Coronary artery (tissue), 2 donors: ENCODE data around the gene TARBP2.

Source experiments
- DNase-seq: peaks from one replicate; pipeline ENCODE4 v3.0.0-alpha.2; 2017; ENCODE audit warnings: low spot score
- H3K27ac ChIP-seq, 2 donors: fragments of 200-600 bp; sonication (generic); one replicate each; pipeline ENCODE4 v1.5.1; 2016 to 2019
- H3K4me3 ChIP-seq: fragments of 200-600 bp; sonication (generic); 2 replicates; pipeline ENCODE4 v1.5.1; 2016; ENCODE audit warnings: mild to moderate bottlenecking, moderate library complexity
- TF ChIP-seq, protein P1 (sequence below): fragments of 200-600 bp; sonication (generic); IDR thresholded peaks from one replicate; pipeline ENCODE4 v1.5.1; 2019; ENCODE audit warnings: antibody characterized with exemption

The TARBP2 gene

DNA sequence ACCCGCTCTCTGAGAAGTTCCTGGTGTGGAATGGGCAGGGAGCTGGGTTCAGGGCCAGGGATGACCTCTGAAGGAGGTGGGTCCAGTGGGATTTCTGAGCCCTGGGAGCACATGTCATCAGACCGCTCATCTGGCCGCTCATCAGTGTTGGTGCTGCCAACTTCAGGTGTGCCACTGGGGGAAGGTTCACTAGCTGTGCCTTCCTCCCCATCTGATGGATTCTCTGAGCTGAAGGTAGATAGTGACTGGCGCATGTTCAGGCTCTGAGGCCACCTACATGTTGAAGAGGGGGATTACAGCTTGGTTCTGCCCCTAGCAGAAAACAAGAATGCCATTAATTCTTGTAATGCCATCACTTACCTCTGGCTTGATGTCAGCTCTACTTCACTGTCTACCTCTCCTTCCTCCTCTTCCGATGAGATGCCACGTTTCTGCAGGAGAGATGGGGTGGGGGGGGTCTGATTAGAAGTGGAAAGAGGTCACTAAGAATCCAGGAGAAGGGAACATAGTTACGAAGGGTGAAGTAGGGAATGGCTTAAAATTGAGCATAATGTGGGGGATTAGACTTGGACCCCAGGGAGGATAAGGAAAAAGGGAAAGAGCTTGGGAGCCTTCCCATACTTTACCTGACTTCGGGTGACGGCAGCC, 19.0 kb upstream of the TARBP2 start:
- no peak overlapping the region for H3K4me3 ChIP-seq
- TF ChIP-seq, protein P1, sequence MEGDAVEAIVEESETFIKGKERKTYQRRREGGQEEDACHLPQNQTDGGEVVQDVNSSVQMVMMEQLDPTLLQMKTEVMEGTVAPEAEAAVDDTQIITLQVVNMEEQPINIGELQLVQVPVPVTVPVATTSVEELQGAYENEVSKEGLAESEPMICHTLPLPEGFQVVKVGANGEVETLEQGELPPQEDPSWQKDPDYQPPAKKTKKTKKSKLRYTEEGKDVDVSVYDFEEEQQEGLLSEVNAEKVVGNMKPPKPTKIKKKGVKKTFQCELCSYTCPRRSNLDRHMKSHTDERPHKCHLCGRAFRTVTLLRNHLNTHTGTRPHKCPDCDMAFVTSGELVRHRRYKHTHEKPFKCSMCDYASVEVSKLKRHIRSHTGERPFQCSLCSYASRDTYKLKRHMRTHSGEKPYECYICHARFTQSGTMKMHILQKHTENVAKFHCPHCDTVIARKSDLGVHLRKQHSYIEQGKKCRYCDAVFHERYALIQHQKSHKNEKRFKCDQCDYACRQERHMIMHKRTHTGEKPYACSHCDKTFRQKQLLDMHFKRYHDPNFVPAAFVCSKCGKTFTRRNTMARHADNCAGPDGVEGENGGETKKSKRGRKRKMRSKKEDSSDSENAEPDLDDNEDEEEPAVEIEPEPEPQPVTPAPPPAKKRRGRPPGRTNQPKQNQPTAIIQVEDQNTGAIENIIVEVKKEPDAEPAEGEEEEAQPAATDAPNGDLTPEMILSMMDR, result no peak
- no peak for DNase-seq
- peak overlapping the region; percentile 14 to 60 for H3K27ac ChIP-seq

DNA sequence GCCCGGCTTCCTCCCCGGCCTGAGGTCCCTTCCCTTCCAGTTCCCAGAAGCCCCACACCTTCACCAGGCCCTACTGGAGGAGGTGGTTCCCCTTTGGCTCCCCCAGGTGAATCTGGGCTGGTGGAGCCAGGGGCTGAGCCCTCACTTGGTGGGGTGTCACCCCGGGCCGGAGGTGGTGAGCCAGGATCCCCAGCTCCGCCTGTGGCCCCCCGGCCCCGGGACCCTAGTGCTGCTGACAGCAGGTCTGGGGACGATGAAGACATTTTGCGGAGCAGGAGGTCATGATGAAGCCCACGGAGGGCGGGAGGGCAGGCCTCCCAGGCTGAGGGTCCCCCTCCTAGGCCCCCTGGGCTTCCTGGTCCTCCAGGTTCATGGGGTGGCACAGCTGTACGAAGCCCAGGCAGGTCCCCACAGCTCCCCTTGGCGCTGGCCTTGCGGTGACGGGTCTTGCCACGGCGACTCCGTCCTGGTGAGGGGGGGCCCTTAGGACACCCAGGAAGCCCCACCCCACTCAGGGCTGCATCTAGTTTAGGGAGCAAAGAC, 18.4 kb upstream of the TARBP2 start:
- Histone ChIP-seq H3K27ac (peak overlapping the region; percentile 14 to 60), H3K4me3 (no peak overlapping the region)
- TF ChIP-seq, protein P1, result no peak
- no peak for DNase-seq

DNA sequence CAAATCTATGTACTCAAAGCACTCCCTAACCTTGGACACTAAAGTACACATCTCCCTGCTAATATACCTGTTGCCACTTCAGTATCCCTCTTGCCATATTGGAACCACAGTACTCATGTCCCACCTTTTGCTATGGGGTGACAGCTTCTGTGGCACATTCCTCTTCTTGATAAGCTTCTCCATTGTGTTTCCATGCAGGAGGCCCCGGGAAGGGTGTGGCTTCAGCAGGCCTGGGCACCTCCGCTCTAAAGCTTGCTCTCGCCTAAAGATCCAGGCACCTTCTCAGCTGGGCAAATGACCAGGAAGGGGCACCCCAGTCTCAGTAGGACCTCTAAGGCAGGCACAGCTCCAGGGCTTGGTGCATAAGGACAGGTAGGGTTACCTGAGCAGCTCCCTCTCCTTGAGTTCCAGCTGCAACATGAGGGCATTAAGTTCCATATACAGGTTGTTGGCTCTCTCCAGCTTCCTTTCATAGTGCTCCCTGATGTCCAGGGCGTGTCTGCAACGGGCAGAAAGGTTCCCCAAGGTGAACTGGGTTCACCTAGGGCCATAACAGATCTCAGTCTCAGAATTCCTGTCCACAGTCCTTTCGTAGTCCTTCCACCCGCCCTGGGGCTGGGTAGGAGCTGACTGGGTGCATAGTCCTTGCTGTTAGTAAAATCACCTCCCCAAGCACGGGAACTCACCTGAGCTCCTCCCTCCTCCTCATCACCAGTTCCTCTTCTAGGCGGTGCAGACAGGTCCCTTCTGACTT, 17.7 kb upstream of the TARBP2 start:
- no peak for DNase-seq
- Histone ChIP-seq H3K4me3 (no peak overlapping the region), H3K27ac (peak overlapping the region in 1 of 2 donors; percentile 60)
- TF ChIP-seq, protein P1, result no peak

DNA sequence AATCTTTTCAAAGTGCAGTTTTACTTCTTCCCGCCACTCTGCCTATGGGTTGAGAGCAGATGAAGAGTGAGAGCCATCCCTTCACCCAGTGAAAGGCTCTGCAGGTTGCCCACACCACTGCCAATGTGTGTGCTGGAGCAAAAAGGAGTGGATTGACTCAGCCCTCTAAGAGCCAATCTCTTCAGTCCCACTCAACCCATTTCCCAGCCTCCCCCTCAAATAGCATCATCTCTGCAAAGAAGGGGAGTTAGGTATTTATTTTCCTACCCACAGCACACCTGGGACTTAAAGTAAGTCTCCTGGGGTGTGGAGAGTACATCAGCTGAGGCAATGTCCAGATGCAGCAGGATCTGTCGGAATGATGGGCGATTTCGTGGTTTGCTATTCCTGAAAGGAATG, 17.1 kb upstream of the TARBP2 start:
- Histone ChIP-seq H3K4me3 (no peak overlapping the region), H3K27ac (no peak overlapping the region)
- TF ChIP-seq, protein P1, result no peak
- no peak for DNase-seq

DNA sequence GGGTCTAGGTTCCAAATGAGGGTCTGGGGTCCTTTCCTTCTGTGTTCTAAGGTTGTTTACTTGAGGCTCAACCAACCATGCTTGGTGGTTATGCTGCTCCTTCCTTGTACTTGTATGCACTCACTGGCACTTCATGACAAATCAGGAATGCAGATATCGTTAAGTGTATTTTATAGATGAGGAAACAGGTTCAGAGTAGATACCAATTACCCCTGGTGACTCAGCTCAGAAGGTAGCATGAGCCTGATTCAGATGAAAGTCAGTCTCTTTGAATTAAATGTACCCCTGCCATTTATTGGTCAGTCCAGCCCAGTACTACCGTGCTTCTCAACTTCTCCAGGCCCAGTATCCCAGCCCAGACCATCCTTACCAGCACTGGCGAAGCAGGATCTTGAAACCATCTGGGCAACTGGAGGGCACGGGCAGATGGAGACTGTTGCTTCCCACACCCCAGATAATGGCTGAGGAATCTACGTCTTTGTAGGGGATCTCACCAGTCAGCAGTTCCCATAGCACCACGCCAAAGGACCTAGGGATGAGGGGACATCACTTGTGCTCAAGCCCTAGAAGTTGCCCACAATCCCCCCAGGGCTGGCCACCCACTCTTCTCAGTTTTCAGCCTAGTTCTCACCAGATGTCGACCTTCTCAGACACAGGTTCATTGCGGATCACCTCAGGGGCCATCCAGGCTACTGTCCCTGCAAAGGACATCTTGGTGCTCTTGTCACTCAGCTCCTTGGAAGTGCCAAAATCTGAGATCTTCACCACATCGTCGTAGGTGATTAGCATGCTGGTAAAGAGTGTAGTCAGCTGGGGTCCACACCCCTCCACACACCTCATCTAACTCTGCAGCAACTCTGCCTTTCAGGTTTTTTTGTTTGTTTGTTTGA, 16.2 kb upstream of the TARBP2 start:
- no peak overlapping the region for H3K27ac ChIP-seq
- H3K4me3 ChIP-seq, result no peak overlapping the region
- TF ChIP-seq, protein P1, result no peak
- DNase-seq, result no peak

DNA sequence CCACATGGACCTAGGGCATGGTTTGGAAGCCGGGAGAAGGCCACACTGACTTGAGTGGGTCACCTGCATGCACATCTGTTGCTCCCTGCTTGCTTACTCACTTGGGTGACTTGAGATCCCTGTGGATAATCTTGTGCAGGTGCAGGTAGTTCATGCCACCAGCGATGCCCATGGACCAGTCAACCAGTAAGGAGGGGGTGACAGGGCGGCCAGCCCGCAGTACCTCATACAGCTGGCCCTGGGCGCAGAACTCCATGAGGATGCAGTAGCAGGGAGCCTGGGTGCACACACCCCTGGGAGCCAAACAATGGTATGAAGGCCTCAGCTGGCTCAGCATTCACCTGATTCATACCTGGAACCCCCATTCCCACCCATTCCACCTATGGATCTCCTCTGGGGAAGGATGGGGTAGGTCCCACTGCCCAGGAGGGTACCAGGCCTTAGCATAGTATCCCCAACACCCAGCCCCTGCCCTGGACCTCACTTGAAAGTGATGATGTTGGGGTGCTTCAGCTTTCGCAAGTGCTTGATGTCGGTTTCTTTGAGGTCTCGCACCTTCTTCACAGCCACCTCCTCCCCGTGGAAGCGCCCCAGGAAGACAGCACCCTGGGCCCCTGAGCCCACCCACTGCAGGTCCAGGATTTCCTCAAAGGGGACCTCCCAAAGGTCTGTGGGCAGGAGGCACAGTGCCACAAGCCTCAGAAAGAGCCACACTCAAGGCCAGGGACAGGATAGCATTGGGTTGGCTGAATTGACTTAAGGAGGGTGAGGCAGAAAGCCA, 14.9 kb upstream of the TARBP2 start:
- no peak overlapping the region for H3K27ac ChIP-seq
- TF ChIP-seq, protein P1, result no peak
- no peak overlapping the region for H3K4me3 ChIP-seq
- DNase-seq, result no peak
